ENCODE data around the gene SLC66A2.

DNA sequence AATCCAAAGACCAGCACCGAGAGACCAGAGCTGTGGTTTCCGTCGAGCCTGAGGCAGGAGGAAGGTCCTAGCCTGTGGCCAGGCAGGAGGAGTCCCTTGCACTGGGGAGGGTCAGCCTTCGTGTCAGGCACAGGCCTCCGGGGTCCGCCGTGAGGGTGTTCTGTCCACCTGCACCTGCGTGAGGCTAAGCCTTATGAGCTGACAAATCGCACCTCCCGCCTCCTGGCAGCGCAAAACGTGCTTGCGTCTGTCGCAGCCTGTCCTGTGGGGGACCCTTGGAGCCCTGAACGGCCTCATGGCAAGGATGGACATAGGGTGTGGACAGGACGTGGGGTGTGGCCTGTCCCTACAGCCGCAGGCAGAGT is 80.4 kb downstream of the SLC66A2 start:
- TF ChIP-seq EZH2 (IDR thresholded peaks at IDR 0.05; ENCODE audit: insufficient read depth, poor library complexity, severe bottlenecking) (no peak), EZH2phosphoT487 (IDR thresholded peaks at IDR 0.05; ENCODE audit: insufficient read depth, low read depth) (no peak)

Data from GM23248 (cell line).